HG03575 (cell line): ENCODE results near the gene SNX19.

Experiments used
- ATAC-seq: cut with Tn5 transposase; IDR thresholded peaks from one replicate; pipeline ENCODE4 v1.9.1; 2021; ENCODE audit not compliant: unreplicated experiment, insufficient number of reproducible peaks, low FRiP score; ENCODE audit errors: extremely low read depth

Gene SNX19

DNA sequence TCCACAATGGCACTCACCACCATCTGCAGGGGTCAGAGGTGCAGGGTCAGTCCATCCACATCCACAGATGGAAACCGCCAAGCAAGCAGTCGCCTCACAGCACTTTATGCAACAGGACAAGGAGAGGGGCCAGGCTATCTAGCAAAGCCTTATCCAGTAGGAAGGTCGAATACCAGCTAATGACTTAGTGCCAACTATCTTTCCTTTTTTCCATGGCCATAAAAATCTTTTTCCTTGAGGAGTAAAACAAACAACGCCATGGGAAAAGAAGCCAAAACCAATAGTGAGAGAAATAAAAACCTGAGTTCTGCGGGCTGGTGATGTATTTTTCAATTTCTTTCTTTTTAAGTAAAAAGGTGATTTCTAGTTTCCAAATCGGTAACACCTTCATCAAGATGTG, 8.2 kb downstream of the SNX19 start:
- ATAC-seq: no peak

DNA sequence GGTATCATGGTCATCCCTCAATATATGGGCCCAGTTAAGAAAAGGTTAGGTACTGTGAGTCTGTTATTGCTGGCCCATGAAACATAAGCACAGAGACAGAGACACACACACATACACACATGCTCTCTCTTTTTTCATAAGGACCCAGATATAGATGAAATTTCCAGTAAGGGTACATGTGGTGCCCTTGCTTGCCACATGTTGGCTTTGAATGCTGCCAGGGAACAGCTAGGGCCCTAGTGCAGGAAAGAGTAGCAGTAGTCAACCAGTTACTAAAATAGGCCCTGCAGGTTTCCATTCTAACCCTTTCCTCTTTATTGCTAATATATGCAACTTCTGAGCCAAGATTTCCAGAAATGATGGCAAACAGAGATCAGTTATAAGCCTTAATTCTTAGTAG, 9.1 kb downstream of the SNX19 start:
- ATAC-seq: no peak

DNA sequence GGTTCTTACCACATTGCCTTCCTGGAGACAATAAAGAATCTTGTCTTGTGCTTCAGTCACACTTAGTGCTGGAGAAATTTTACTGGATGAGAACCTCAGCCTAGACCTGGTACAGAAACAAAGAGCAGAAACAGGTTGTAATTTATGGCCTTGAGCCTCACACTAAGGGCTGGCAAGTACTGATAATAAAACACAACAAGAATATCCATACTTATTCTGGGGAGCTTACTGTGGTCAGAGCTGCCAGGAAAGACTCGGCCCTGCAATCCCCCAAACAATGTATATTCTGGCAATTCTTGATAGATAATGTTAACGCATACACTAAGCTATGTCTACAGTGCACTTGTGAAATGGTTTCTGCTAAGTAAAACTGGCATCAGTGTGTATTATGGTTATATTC, 9.7 kb downstream of the SNX19 start:
- ATAC-seq: no peak

DNA sequence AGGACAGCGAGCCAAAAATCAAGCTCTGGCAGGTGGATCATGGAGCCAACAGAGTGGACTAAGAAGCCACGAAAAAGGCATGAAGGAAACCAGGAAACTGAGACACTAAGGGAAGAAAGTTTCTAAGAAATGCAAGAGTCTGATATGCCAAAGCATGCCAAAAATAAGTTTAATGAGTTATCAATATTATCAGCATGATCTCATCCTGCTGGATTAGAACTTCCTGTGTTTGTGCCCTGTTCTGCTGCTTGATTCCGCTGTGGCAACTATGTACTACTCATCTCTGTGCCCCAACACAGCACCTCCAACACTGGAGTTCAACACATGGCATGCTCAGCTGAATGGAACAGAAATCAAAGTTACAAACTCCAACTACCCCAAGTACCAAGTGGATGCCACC, 10.8 kb downstream of the SNX19 start:
- no peak for ATAC-seq

- ATAC-seq: no peak
Measured at GRCh38 chr11:130904380-130904779, 11.9 kb downstream of the SNX19 start.

DNA sequence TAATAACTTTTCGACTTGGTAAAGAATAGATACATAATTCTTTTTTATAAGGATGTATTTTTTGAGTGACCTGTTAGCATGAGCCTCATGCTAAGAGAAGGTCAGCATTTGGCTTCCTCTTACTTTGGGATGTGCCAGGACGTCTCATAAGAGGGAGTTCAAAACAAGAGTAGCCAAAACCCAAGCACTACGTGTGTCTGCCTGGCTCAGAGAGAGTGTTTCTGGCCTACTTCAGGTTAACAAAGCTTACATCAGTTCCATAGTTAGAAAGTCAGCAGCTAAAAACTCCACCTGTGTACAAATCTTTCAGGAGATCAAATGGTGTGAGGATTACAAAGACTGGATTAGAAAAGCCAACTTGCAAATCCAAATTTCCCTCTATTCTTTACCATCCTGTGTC, 13.9 kb downstream of the SNX19 start:
- no peak for ATAC-seq

GRCh38 chr11:130899106-130899505, 17.2 kb downstream of the SNX19 start:
- ATAC-seq: no peak

DNA sequence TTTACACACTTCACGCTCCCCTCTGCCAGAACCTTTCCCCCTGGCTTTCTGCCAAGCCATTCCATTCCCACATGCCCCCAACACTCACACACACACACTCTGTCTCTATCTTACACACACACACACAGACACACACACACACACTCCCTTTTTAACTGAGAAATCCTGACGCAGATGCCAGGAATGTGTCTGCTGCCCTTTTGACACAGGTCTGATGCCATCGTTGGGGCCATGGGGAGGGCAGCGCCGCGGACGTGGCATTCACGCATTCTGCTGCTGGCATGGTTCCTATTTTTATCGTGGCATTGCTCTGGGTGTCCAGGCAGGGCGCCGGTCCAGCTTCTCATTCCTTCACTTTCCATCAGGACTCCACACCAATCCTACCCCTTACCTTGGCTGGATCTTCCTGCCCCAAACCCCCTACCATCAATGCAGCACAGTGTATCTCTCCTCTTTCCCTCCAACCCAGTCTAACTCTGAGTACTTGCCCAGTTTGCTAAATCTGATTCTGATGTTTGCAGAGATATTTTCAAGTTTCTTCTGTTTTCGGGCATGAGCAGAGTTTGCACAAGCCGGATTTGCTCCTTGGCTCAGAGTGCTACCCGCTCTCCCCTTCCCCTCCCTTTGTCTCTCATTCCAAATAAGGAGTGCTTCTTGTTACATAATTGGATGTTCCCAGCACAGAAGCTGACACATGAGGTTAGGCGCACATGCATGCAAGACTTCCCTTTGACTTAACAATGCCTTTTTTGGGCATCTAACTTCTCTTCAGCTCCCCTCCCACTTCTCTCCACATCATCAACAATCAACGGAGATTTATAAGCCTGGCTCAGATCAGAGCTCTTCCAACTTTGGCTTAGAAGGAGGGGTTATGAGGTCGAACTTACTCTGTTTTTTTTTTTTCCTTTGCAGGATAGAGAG, 18.8 kb downstream of the SNX19 start:
- no peak for ATAC-seq

- peak; percentile 98 for ATAC-seq
Measured at GRCh38 chr11:130894322-130895025, 21.8 kb downstream of the SNX19 start.

GRCh38 chr11:130892861-130893260, 23.4 kb downstream of the SNX19 start:
- ATAC-seq: no peak

GRCh38 chr11:130891326-130891725, 25.0 kb downstream of the SNX19 start:
- no peak for ATAC-seq

DNA sequence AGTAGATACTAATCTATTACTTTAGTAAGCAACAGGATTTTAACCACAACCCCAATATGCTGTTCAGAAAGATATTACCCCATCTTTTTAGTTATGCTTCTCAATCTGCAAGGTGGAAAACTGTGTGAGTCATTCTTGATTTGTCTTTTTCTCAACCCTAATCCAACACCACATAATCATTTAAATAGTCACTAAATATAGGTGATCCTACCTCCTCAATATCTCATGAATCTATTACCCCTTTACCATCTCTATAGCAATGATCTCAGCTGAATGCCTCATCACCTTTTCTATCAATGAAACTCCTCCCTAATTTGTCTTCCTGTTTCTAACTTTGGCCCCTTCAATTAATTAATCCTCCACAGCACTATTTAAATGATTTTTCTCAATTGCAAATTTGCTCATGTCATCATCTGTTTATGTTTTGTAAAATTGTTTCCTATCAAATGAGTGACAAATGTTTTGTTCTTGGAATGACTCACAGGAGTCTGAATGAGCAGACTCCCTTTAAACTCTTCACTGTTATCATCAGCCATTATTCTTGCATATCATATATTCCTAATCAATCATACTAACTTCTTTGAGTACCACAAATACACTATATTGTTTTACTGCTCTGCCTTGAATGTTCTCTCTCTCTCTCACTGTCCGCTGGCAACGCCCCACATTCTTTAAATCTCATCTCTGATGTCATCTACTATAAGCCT, 26.1 kb downstream of the SNX19 start:
- no peak for ATAC-seq

DNA sequence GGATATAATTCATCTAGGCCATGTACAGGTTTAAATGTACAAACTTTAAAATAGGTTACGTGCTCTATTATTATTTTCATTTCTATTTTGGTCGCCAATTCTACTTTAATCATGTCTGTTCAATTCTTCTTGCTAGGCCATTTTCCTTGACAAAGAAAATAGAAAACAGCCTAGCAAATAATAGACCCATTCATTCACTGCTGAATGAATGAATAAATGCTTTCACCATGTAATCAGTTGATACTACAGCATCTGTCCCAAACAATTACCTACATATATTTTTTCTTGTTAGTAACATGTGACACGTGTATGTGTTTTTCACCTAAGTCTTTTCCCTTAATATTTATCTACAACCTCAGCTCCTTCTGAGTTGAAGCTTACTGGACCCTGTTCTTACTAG, 27.5 kb downstream of the SNX19 start:
- ATAC-seq: no peak

- ATAC-seq: no peak
Measured at GRCh38 chr11:130886704-130887103, 29.6 kb downstream of the SNX19 start.

DNA sequence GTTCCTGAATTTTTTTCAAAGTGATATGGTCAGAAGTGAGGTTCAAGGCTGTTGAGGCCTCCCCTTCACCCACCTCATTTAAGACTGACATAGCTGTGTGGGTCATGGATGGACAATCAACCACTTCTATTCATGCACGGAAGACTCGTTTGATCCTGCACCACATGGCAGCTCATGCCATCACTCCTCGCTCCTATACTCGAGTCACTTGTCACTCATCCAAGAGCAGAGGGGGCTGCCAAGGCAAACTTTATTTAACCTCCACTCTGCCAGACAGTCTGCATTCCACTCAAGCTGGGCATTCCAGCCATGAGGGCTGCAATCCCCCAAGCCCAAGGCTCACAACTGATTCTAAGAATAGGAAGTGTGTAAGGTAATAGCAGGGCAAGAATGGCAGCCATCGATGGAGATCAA, 34.1 kb downstream of the SNX19 start:
- ATAC-seq: no peak

DNA sequence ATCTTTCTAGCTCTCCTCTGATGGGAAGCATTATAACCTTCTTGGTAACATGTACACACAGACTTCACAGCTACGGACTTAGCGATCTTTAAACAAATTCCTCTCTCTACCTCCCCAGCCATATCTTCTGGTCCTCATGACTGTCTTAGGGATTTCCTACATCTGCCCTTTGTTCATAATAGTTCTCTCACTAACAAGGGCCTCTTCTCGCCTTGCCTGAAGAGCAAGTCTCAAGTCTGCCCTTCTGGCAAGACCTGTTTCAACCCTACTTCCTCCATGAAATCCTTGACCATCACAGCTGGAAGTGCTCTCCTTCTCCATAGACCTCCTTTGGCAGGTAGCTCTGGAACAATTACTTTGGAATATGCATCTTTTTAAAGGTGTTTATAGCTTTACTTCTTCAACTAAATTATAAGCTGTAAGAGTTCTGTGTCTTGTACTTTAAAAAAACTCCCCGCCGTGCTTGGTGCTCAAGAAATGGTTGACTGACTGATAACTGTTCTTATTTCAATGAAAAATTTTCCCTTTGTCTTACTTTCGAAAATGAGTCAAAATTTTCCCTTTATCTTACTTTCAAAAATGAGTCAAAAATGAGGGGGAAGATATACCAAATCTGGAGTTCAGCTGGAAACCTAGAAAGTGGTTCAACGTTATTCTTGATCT, 34.7 kb downstream of the SNX19 start:
- no peak for ATAC-seq

DNA sequence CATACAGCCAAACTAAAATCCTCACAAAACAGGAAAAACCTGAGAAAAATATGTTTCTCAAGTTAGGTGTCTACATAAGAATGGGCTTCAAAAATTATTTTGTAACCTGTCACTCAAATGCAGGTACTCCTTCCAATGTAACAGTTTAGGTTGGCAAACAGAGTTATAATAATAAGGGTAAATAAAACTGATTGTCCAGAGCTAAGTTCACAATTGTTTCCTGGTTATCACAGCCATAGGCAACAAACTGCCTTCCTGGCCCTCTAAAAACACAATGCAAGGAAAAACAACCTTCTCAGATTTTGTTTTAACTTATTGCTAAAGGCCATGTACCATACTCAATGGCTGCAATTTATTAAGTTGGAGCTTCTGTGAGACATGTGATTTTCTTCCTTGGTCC, 36.4 kb downstream of the SNX19 start:
- ATAC-seq: no peak

DNA sequence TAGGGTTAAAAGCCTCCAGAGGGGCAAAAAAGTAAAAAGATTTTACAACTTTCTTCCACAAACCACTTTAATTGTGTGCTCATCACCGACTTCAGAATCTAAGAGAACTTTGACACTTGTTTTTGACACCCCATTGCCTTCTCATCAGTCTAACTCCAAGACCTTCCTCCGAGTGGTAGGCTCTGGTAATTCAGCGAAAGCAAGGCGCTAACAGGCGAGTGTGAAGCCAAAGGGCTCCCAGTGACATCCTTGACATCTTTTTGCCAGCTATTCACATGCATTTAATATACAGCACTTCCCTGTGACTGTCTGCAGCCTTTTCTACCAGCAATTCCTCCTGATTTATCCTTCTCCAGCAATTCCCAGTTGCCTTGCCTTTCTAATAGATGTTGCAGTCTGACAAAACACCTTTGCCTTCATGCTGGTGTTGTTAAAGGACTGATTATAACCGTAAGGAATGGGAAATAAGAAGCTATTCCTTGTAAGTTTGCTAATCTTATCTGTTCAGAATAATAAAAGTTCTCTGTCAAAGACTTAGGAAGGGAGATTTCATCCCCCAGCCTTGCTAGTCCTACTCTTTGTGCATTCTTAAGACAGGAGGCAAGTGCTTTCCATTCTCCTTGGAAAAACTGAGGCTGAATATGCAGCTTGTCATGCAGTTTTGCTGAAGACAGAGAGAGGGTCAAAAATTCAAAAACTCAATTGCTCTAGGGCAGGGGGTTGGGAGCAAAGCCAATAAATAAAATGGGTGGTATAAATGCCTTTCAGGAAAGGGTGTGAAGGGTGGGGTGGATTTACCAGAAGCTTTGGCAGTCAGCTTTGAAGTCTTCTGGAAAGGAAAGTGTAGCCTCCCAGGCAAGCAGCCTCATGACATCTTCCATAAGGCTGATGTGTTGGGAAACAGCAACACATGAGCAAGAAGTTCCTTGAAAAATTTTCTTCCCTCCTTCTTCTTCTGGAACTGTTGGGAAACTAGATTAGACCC, 39.1 kb downstream of the SNX19 start:
- ATAC-seq: no peak
